ENCODE results near the gene PRDM2. TPM values are rescaled to one million over a fixed set of nuclear protein-coding genes. Genes with fewer than 3 reads are reported as not detected.

PRDM2 gene
- total RNA-seq, 2 experiments from 2014 or later: 48.5 to 61.0 TPM

DNA sequence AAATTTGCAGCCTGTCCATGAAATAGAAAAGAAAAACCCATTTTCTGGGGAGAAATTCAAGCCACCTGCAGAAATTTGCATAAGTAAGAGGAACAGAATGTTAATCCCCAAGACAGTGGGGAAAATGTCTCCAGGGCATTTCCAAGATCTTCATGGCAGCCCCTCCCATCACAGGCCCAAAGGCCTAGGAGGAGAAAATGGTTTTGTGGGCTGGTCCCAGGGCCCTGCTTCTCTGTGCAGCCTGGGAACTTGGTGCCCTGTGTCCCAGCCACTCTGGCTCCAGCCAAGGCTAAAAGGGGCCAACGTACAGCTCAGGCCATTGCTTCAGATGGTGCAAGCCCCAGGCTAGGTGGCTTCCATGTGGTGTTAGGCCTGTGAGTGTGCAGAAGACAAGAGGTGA, 155.6 kb downstream of the PRDM2 start:
- ChIA-PET POLR2A (no interaction called here), CTCF (no interaction called here)

DNA sequence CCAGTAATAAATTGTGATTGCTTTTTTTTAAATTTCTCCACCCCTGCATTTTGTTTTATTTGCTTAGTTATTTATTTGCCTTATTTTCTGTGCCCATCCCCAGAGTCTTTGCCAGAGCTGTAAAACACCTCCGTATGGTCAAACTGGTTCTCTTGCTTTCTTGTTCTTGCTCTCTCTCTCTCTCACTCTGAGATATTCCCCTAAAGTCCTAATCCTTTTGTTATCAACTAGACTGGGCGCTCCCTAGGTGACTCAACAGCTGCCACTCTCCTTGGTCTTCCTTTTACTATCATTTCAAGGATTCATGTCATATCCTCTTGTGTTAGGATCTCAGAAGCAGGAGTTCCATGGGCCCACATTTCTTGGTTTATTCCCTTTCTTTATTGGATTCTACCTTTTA, 160.0 kb downstream of the PRDM2 start:
- CTCF ChIA-PET: no interaction called here

DNA sequence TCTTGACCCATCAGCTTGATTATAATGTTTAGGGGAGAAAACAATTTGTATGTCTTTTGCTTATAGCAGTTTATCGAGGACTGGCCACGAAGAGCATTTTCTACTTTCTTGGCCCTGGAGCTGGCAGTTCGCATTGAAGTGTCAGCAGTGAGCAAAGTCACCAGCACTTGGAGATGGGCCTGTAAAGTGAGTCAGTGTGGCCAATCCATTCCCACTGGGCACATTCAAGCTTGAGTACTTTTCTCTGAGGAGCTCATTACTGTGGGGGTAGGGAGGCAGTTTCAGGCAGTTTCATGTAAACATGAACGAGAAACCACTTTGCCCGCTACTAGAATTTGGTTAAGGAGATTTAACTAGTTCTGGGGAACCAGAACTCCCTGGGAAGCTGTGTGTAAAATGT, 164.8 kb downstream of the PRDM2 start:
- ChIA-PET POLR2A (interaction anchor here (0.9 kb wide), 1 partner anchor 306 kb away, joined by 3 read pairs; no protein-coding TSS in a partner anchor), CTCF (no interaction called here)

More for the DNA sequence above, 160.0 kb downstream of the PRDM2 start:
- POLR2A ChIA-PET: no interaction called here

DNA sequence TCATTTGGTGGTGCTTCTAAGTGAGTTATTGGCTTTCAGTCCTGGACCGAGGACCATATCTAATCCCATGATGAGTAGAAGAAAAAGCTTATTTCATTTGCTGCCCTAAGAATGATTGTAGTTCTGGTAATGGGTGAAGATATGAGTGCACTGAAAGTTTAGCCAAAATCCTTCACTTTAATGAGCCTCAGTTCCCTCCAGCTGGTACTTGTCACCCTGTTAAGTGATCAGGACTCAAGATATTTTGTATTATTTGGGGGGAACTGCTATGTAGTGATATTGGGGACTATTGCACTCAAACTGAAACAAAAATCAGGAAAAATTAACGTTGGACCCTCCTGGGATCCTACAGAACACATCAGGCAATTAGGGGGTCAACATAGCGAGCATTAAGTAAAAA, 165.9 kb downstream of the PRDM2 start:
- ChIA-PET POLR2A (no interaction called here), CTCF (no interaction called here)

DNA sequence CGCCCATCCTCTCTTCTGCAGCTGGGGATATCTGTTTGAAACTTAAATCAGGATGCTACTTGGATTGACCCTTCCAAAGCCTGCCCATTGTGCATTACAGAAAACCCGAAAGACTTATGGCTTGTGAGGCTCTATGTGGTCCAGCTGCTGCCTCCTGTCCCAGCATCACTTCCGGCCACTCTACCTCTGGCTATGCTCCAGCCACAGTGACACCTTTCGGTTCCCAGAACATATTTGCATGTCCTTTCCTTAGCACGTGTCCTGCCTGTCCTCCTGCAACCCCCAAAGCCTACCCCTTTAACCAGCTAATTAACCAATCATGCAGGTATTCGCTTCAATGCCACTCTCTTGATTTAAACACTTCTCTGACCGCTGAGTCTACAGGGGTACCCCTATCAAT, 167.6 kb downstream of the PRDM2 start:
- ChIA-PET CTCF (no interaction called here), POLR2A (no interaction called here)

DNA sequence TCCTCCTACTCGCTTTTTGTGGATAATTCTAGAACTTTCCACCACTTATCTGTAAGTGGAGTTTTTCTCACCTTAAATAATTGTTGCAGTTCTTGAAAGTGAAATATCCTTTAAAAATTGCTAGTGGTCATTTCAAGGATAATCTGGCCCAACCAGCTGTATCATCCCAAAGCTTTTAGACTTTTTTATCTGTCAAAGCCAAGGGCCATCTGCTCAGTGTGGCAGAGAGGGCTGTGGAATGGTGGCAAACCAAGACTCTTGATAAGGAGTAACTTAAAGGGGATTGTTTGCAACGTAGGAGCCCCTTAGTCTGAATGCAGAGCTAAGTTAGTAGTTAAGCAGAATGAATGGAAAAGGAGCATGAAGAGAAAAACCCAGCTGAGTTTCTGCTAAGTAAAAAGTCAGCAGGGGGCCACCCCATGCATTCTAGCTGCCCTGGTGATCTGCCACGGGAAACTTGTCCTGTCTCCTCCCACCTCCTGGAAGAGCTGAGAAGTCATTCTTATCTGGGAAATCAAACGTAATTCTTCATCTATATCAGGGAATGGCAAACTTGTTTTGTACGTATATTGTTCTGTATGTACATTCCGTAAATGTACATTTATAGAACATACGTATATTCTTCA, 169.3 kb downstream of the PRDM2 start:
- ChIA-PET CTCF (no interaction called here), POLR2A (no interaction called here)

DNA sequence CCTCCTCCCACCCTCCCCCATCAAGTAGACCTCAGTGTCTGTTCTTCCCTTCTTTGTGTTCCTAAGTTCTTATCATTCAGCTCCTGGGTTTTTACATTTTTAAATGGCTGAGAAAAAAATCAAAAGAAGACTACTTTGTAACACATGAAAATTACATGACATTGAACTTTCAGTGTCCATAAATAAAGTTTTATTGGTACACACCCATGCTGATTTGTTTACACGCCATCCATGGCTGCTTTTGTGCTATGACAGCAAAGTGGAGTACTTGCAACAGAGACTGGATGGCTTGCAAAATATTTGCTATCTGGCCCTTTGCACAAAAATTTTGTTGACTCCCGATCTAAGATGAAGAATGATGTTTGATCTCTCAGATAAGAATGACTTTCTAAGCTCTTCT, 171.4 kb downstream of the PRDM2 start:
- CTCF ChIA-PET: interaction anchor here (0.5 kb wide), 1 partner anchor 48 kb away, joined by 3 read pairs; no protein-coding TSS in a partner anchor
- POLR2A ChIA-PET: no interaction called here

DNA sequence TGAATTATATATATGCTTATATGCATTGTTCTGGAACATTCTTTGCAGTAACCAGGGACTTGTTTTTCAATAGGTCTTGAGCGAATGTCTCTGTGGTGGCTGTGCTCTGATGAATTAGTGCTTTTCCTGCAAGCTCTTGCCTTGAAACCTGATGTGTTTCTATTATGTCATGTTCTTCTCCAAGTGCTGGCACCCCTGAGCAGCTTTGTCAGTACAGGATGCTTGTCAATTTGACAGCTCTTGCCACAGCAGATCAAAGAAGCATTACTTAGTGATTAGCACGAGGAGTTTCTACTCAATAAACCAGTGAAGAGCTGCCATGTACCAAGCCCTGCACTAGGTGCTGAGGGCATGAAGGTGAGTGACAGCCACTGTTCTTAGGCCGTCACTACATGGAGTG, 171.9 kb downstream of the PRDM2 start:
- CTCF ChIA-PET: interaction anchor here (1.0 kb wide), 1 partner anchor 10 kb away, joined by 3 read pairs; no protein-coding TSS in a partner anchor

DNA sequence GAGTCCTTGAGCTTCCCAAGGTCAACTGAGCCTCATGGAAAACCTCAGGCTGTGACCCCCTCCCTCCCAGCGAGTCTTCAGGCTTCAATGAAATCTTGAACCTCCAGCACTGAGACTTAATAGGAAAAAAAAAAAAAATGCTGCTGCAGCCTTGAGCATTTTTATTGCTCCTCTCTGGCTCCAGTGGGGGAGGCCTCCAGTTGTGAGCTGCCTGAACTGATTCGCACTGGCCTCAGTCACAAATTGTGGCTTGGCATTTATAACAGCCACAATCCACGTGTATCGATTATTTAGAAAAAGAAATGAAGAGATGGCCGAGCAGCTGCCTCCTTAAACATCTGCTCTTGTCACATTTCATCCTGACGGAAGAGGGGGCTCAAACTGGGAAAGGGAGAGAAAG, 173.0 kb downstream of the PRDM2 start:
- ChIA-PET POLR2A (no interaction called here), CTCF (interaction anchor here (1.0 kb wide), 1 partner anchor 11 kb away, joined by 3 read pairs; no protein-coding TSS in a partner anchor)

More for the DNA sequence above, 171.9 kb downstream of the PRDM2 start:
- POLR2A ChIA-PET: no interaction called here

Other genes with a start within 250 kb of the PRDM2 start
- gene LRRC38, start 186.2 kb upstream of the PRDM2 start, total RNA-seq: not detected
- not detected for gene PDPN, start 116.4 kb upstream of the PRDM2 start, total RNA-seq